Measurements from ENCODE around the gene MT1G.
"Not testable (repeated sequence)": the region's sequence is repeated elsewhere in the genome, so short reads cannot be mapped to it uniquely, and the experiment has no call there.

MT1G gene

GRCh38 chr16:56665286-56666261 is 2.3 kb downstream of the MT1G start:
- peaks cover 41% of the 10 kb centered on the region for H3K4me1 Mint-ChIP-seq (ENCODE audit: low read depth)
- H3K27ac Mint-ChIP-seq; intact Hi-C loops (cut with micrococcal nuclease); H3K36me3 Mint-ChIP-seq (ENCODE audit: low read depth); H3K4me3 Mint-ChIP-seq; H3K9me3 Mint-ChIP-seq: not testable (repeated sequence)
- peaks cover 91% of the 10 kb centered on the region for H3K27me3 Mint-ChIP-seq

DNA sequence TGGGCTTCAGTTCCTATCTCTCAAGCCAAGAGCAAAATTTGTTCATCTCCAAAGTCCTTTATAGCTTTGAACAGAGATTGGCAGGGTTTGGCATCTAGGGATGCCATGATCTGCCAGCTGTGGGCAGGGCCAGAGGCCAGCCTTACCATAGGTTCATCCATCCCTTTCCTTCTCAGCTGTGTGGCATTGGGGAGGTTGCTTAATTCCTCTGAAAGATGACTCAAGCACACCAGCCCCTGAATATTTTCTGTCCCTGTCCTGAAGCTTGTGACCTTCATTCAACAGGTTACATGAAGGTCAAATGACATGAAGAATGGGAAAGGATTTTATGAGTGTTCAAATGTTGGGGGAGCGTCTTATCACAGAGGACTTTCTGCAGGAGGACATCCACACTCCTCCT is 3.4 kb downstream of the MT1G start:
- intact Hi-C loops (cut with micrococcal nuclease), result no loop called here
- H3K4me3 Mint-ChIP-seq, result no peak overlapping the region

GRCh38 chr16:56662357-56663354 is 5.2 kb downstream of the MT1G start:
- Mint-ChIP-seq H3K4me1 (ENCODE audit: low read depth) (peaks cover 27% of the 10 kb centered on the region), H3K27me3 (peaks cover 86% of the 10 kb centered on the region), H3K9me3 (no peaks in the 10 kb centered on the region), H3K4me3 (no peak overlapping the region), H3K36me3 (ENCODE audit: low read depth) (no peaks in the 10 kb centered on the region), H3K27ac (no peak overlapping the region)
- intact Hi-C loops (cut with micrococcal nuclease), result no loop called here

More for the DNA sequence above, 3.4 kb downstream of the MT1G start:
- peaks cover 33% of the 10 kb centered on the region for H3K4me1 Mint-ChIP-seq (ENCODE audit: low read depth)
- H3K9me3 Mint-ChIP-seq, result no peaks in the 10 kb centered on the region
- peaks cover 87% of the 10 kb centered on the region for H3K27me3 Mint-ChIP-seq
- H3K27ac Mint-ChIP-seq, result no peak overlapping the region
- H3K36me3 Mint-ChIP-seq (ENCODE audit: low read depth), result no peaks in the 10 kb centered on the region

GRCh38 chr16:56658327-56658875 is 9.5 kb downstream of the MT1G start:
- H3K27me3 Mint-ChIP-seq, result peaks cover 63% of the 10 kb centered on the region
- peaks cover 37% of the 10 kb centered on the region for H3K4me1 Mint-ChIP-seq (ENCODE audit: low read depth)
- intact Hi-C loops (cut with micrococcal nuclease), result no loop called here
- peak overlapping the region; percentile 85 for H3K4me3 Mint-ChIP-seq
- H3K9me3 Mint-ChIP-seq, result no peaks in the 10 kb centered on the region
- no peaks in the 10 kb centered on the region for H3K36me3 Mint-ChIP-seq (ENCODE audit: low read depth)
- peak overlapping the region; percentile 28 for H3K27ac Mint-ChIP-seq

DNA sequence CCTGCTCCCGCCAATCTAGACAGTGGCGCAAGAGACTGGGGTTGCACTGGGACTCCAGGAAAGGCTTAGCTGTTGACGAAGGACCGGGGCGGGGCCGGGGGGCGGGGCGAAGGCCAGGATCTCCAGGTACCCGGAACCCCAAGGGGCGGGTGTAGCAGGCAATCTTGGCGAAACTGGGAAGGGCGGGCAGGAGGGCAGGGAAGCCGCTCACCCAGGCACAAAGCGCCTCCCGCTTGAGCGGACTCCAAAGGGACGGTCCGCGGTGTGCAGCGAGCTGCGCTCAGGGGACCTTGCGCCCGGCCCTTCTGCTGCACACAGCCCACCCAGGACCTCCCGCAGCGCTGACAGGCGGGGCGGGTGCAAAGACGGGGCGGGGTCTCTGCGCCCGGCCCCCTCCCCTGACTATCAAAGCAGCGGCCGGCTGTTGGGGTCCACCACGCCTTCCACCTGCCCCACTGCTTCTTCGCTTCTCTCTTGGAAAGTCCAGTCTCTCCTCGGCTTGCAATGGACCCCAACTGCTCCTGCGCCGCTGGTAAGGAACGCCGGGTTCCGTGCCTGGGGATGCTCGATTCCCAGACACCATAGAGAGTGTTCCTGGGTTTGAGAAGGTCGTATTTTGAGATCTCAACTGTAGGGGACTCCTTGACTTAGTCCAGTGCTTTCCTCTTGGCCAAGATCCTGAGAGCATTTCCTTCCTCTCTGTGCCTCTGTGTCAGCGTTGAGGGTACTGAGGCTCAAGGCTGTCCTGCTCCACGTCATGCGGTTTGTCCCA is 10.1 kb downstream of the MT1G start, which contains the start of gene MT1F:
TSS of gene MT1F (plus strand) at position 405 of the 772 bp plus-strand sequence. CDS start at position 505, 100 bp downstream.
- Mint-ChIP-seq H3K36me3 (ENCODE audit: low read depth) (no peaks in the 10 kb centered on the region), H3K4me3 (peak within 1 kb of the TSS; percentile 85), H3K9me3 (no peaks in the 10 kb centered on the region), H3K4me1 (ENCODE audit: low read depth) (peaks cover 31% of the 10 kb centered on the region), H3K27me3 (peaks cover 63% of the 10 kb centered on the region), H3K27ac (peak within 1 kb of the TSS; percentile 28)
- intact Hi-C loops (cut with micrococcal nuclease), result no loop called here

DNA sequence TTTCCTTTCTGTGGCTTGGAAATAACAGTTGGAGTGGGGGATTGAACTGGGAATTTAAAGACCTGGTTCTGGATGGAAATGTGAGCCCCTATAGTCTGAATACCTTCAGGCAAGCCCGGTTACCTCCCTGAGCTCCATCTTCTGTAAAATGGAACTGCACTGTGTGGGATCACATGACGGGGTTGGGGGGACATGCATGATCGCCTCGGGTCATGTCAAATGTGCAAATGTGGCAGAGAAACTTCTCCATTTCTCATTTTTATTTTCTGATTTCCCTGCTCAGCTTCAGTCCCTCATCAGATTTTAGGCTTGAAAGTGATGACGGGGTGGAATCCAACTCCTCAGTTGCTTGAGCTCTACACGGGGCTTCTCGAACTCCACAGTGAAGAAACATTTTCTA is 14.6 kb downstream of the MT1G start:
- intact Hi-C loops (cut with micrococcal nuclease), result no loop called here
- H3K9me3 Mint-ChIP-seq, result no peaks in the 10 kb centered on the region
- H3K27me3 Mint-ChIP-seq, result peaks cover 57% of the 10 kb centered on the region
- no peak overlapping the region for H3K4me3 Mint-ChIP-seq
- H3K27ac Mint-ChIP-seq, result no peak overlapping the region
- peaks cover 27% of the 10 kb centered on the region for H3K4me1 Mint-ChIP-seq (ENCODE audit: low read depth)
- H3K36me3 Mint-ChIP-seq (ENCODE audit: low read depth), result no peaks in the 10 kb centered on the region

DNA sequence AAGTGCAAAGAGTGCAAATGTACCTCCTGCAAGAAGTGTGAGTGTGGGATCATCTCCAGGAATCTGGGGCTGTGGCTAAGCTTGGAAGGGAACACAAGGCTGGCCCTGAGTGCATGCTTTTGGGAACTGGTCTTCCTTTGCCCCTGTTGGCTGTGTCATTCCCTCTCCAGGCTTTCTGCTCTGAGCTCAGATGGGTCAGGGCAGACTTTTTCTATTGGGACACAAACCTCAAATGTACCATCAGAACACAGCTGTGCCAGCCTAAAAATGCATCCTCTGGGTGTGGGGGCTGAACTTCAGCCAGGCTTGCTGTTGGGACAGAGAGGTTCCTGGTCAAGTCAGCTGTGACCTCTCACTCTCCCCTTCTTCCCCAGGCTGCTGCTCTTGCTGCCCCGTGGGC is 15.3 kb downstream of the MT1G start:
- Mint-ChIP-seq H3K36me3 (ENCODE audit: low read depth) (no peaks in the 10 kb centered on the region), H3K9me3 (no peaks in the 10 kb centered on the region)

GRCh38 chr16:56651586-56651985 is 16.3 kb downstream of the MT1G start, which contains the start of gene MT1B:
MT1B (plus strand) TSS chr16:56651886; CDS start chr16:56651954, 68 bp downstream.
- intact Hi-C loops (cut with micrococcal nuclease), result no loop called here
- H3K36me3 Mint-ChIP-seq (ENCODE audit: low read depth), result no peaks in the 10 kb centered on the region
- no peaks in the 10 kb centered on the region for H3K9me3 Mint-ChIP-seq
- peaks cover 15% of the 10 kb centered on the region for H3K4me1 Mint-ChIP-seq (ENCODE audit: low read depth)
- H3K27ac Mint-ChIP-seq, result no peak within 1 kb of the TSS
- no peak within 1 kb of the TSS for H3K4me3 Mint-ChIP-seq
- H3K27me3 Mint-ChIP-seq, result peaks cover 62% of the 10 kb centered on the region

More for the DNA sequence above, 15.3 kb downstream of the MT1G start:
- Mint-ChIP-seq H3K27ac (no peak overlapping the region), H3K4me1 (ENCODE audit: low read depth) (peaks cover 21% of the 10 kb centered on the region), H3K27me3 (peaks cover 58% of the 10 kb centered on the region), H3K4me3 (no peak overlapping the region)
- intact Hi-C loops (cut with micrococcal nuclease), result no loop called here

DNA sequence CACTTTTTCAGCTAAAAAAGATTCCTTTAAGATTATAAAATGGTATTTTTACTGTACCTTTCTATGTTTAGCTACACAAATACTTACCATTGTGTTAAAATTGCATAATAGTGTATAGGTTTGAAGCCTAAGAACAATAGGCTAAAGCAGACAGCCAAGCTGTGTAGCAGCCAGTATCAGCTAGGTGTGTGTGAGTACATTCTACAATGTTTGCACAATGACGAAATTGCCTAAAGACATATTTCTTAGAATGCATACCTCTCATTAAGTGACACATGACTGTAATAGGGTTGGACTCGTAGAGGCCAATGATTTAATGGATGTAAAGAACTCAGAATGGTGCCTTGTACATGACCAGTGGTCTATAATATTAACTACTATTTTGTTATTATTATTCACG is 18.0 kb downstream of the MT1G start:
- peaks cover 15% of the 10 kb centered on the region for H3K4me1 Mint-ChIP-seq (ENCODE audit: low read depth)
- H3K9me3 Mint-ChIP-seq, result no peaks in the 10 kb centered on the region

DNA sequence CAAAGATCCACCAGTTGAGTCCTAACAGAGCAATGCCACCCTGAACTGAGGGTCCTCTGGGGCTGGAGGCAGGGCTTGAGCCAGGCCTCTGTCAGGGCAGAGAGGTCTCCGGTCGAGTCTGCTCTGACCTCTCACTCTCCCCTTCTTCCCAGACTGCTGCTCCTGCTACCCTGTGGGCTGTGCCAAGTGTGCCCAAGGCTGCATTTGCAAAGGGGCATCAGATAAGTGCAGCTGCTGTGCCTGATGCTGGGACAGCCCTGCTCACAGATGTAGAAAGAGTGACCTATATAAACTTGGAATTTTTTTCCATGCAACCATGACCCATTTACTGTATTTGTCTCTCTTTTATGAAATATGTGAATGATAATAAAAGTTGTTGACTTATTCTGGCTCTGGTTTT is 18.6 kb downstream of the MT1G start:
- Mint-ChIP-seq H3K27ac (no peak overlapping the region), H3K27me3 (peaks cover 79% of the 10 kb centered on the region), H3K36me3 (ENCODE audit: low read depth) (no peaks in the 10 kb centered on the region), H3K4me3 (no peak overlapping the region), H3K4me1 (ENCODE audit: low read depth) (peaks cover 9% of the 10 kb centered on the region), H3K9me3 (no peaks in the 10 kb centered on the region)
- intact Hi-C loops (cut with micrococcal nuclease), result no loop called here

More for the DNA sequence above, 18.0 kb downstream of the MT1G start:
- peaks cover 75% of the 10 kb centered on the region for H3K27me3 Mint-ChIP-seq
- no peaks in the 10 kb centered on the region for H3K36me3 Mint-ChIP-seq (ENCODE audit: low read depth)
- no peak overlapping the region for H3K4me3 Mint-ChIP-seq
- H3K27ac Mint-ChIP-seq, result no peak overlapping the region
- intact Hi-C loops (cut with micrococcal nuclease), result no loop called here

GRCh38 chr16:56647641-56648431 is 20.0 kb downstream of the MT1G start:
- no peak overlapping the region for H3K27ac Mint-ChIP-seq
- no peaks in the 10 kb centered on the region for H3K36me3 Mint-ChIP-seq (ENCODE audit: low read depth)
- intact Hi-C loops (cut with micrococcal nuclease), result no loop called here
- H3K4me1 Mint-ChIP-seq (ENCODE audit: low read depth), result peaks cover 20% of the 10 kb centered on the region
- peaks cover 83% of the 10 kb centered on the region for H3K27me3 Mint-ChIP-seq
- H3K4me3 Mint-ChIP-seq, result no peak overlapping the region
- H3K9me3 Mint-ChIP-seq, result no peaks in the 10 kb centered on the region

DNA sequence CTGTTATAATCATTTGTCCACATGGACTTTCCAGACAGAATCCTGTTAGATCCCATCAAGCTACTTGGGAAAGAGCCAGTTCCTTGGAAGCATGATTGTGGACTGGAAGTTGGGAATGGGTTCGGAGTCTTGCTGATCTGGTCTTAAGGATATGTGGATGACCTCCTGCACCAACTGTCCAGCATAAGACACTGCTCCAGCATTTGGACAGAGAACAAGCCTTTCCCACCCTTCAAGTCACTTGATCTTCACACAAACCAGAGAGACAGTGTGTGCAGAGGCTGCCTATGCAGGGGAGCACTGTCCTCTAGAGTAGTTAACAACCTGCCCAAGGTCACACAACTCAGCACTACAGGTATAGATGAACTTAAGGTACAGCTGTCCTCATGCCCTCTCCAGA is 22.0 kb downstream of the MT1G start:
- Mint-ChIP-seq H3K27ac (no peak overlapping the region), H3K4me3 (no peak overlapping the region), H3K9me3 (no peaks in the 10 kb centered on the region), H3K4me1 (ENCODE audit: low read depth) (peaks cover 23% of the 10 kb centered on the region), H3K36me3 (ENCODE audit: low read depth) (no peaks in the 10 kb centered on the region), H3K27me3 (peaks cover 78% of the 10 kb centered on the region)
- intact Hi-C loops (cut with micrococcal nuclease), result no loop called here

Data from dendritic cell treated with granulocyte-macrophage colony-stimulating factor and Interleukin-4, amounts not matched to agents 40 ng/mL and 50 ng/mL, for 4 days (primary cell).